ENCODE data around the gene TMEM208.

Gene TMEM208

GRCh38 chr16:67254801-67255552 is 28.0 kb downstream of the TMEM208 start:
- DNase-seq = no peak
- no peak overlapping the region for H3K4me3 ChIP-seq (ENCODE audit: low read depth, low read length)
- H3K36me3 ChIP-seq = no peaks in the 10 kb centered on the region
- H3K4me1 ChIP-seq = peaks cover 2% of the 10 kb centered on the region; the same call in 1 of the 2 replicates
- TF ChIP-seq, protein P1, sequence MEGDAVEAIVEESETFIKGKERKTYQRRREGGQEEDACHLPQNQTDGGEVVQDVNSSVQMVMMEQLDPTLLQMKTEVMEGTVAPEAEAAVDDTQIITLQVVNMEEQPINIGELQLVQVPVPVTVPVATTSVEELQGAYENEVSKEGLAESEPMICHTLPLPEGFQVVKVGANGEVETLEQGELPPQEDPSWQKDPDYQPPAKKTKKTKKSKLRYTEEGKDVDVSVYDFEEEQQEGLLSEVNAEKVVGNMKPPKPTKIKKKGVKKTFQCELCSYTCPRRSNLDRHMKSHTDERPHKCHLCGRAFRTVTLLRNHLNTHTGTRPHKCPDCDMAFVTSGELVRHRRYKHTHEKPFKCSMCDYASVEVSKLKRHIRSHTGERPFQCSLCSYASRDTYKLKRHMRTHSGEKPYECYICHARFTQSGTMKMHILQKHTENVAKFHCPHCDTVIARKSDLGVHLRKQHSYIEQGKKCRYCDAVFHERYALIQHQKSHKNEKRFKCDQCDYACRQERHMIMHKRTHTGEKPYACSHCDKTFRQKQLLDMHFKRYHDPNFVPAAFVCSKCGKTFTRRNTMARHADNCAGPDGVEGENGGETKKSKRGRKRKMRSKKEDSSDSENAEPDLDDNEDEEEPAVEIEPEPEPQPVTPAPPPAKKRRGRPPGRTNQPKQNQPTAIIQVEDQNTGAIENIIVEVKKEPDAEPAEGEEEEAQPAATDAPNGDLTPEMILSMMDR (IDR thresholded peaks at IDR 0.05; ENCODE audit: low read depth, low read length) = no peak
- peaks cover under 1% of the 10 kb centered on the region for H3K27me3 ChIP-seq
- no peaks in the 10 kb centered on the region for H3K9me3 ChIP-seq

GRCh38 chr16:67255553-67256221 is 28.8 kb downstream of the TMEM208 start:
- Histone ChIP-seq H3K9me3 (no peaks in the 10 kb centered on the region), H3K4me1 (peaks cover 2% of the 10 kb centered on the region; the same call in 1 of the 2 replicates), H3K27me3 (no peaks in the 10 kb centered on the region), H3K36me3 (no peaks in the 10 kb centered on the region), H3K4me3 (ENCODE audit: low read depth, low read length) (no peak overlapping the region)
- TF ChIP-seq, protein P1 (IDR thresholded peaks at IDR 0.05; ENCODE audit: low read depth, low read length) = no peak
- no peak for DNase-seq

DNA sequence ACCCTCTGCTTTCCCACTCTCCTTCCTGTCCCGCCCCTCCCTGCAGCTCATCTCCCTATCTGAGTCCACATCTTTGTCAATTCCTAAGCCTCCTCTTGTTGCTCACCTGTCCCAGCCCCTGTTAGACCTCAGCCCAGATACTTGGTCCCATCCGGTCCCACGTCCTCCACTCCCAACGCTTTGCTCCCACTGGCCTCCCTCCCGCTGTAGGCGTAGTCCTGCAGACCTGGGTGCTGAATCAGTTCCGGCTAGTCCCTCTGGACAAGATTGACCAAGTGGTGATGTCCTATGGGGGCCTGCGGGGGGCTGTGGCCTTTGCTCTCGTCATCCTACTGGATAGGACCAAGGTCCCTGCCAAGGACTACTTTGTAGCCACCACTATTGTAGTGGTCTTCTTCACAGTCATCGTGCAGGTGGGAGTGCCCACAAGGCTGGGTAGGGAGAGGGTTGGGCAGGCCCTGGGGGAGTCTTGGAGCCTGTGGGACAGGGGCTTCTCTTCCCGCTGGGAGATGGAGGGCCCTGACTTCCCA is 29.8 kb downstream of the TMEM208 start:
- peaks cover 2% of the 10 kb centered on the region; the same call in 1 of the 2 replicates for H3K4me1 ChIP-seq
- TF ChIP-seq, protein P1 (IDR thresholded peaks at IDR 0.05; ENCODE audit: low read depth, low read length) = no peak
- no peak for DNase-seq
- H3K27me3 ChIP-seq = no peaks in the 10 kb centered on the region
- no peak overlapping the region for H3K4me3 ChIP-seq (ENCODE audit: low read depth, low read length)
- no peaks in the 10 kb centered on the region for H3K36me3 ChIP-seq
- no peaks in the 10 kb centered on the region for H3K9me3 ChIP-seq

DNA sequence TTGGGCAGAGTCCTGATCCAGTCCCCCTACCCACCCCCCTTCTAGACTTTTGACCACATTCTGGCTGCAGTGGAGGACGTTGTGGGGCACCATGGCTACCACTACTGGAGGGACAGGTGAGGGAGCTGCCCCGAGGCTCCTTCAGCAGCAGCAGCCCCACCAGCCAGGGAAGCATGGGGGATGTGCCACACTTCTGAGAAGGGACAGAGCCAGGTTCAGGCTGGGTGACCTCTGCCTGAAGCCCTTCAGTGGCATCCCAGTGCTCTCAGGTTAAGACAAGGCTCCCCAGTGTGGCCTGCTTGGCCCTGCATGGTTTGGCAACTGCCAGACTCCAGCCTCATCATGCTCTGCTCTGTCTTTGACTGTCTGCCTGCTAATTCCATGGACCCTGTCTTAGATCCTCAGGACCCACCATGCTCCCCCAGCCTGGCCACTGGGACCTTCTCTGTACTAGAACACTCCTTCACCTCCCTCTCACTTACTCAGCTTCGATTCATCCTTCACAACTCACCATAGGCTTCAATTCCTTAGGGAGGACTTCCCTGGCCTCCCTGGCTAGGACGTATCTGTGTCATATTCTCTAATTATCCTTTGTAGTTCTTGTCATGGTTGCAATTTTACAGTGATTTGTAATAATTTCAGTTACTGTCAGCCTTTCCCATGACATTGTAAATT is 30.7 kb downstream of the TMEM208 start:
- Histone ChIP-seq H3K36me3 (no peaks in the 10 kb centered on the region), H3K4me3 (ENCODE audit: low read depth, low read length) (no peak overlapping the region), H3K9me3 (no peaks in the 10 kb centered on the region), H3K27me3 (no peaks in the 10 kb centered on the region), H3K4me1 (peaks cover 2% of the 10 kb centered on the region; the same call in 1 of the 2 replicates)
- DNase-seq = no peak
- TF ChIP-seq, protein P1 (IDR thresholded peaks at IDR 0.05; ENCODE audit: low read depth, low read length) = no peak

DNA sequence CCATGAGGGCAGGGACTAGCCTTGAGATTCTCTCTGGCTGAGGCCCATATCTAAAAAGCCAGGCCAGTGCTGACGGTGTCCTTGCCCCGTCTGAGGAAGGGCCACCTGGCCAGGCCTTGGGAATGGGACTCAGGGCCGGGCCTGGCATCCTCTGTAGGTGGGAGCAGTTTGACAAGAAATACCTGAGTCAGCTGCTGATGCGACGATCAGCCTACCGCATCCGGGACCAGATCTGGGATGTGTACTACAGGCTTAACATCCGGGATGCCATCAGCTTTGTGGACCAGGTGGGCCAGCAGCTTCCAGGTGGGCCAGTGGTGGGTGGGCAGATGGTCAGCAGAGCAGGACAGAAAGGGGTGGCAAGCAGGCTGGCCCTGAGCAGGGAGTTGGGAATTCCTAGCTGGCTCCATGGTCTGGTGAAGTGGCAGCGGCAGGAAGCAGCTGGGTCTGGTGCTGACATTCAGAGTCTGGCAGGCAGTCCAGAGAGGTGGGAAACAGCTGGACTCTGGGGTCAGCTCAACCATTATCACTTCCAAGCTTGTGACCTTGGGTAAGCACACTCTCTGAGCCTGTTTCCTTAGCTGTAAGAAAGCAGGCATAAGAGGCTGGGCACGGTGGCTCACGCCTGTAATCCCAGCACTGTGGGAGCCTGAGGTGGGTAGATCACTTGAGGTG is 31.4 kb downstream of the TMEM208 start:
- H3K4me3 ChIP-seq (ENCODE audit: low read depth, low read length) = no peak overlapping the region
- H3K4me1 ChIP-seq = peaks cover 2% of the 10 kb centered on the region; the same call in 1 of the 2 replicates
- no peak for DNase-seq
- no peaks in the 10 kb centered on the region for H3K9me3 ChIP-seq
- no peaks in the 10 kb centered on the region for H3K36me3 ChIP-seq
- TF ChIP-seq, protein P1 (IDR thresholded peaks at IDR 0.05; ENCODE audit: low read depth, low read length) = no peak
- no peaks in the 10 kb centered on the region for H3K27me3 ChIP-seq

All from BE2C (cell line).